SK-N-SH (cell line): ENCODE results near the gene SPINK6. TPM values are rescaled to one million over a fixed set of nuclear protein-coding genes. Genes with fewer than 3 reads are reported as not detected.

Experiments
- CTCF ChIA-PET: fragments of 300-600, 350-600 bp; formaldehyde crosslinking; extraction: SDS; loops from one replicate; lab custom pipeline; 2021; lab: Yijun Ruan, JAX
- POLR2A ChIA-PET: fragments of 350-600 bp; sonication (Branson Sonifier 250); formaldehyde crosslinking; extraction: SDS; loops from one replicate; lab custom pipeline; 2020; ENCODE audit warnings: antibody characterized with exemption, inconsistent platforms; lab: Yijun Ruan, JAX
- DNase-seq: peaks from one replicate; pipeline ENCODE4 v3.0.0; 2012
- H2AFZ ChIP-seq: fragments of 200-600 bp; sonication (generic); 2 replicates; pipeline ENCODE4 v1.8.1; 2016; ENCODE audit warnings: antibody characterized with exemption, mild to moderate bottlenecking, low read depth
- H3F3A ChIP-seq: fragments of 200-600 bp; sonication (generic); replicated peaks from 2 replicates; pipeline ENCODE3; 2016; ENCODE audit warnings: antibody characterized with exemption, mild to moderate bottlenecking; ENCODE audit not compliant: insufficient read depth
- H3K27ac ChIP-seq, 2 experiments: fragments of 200-500 bp in 1 of 2; fragments of 200-600 bp in 1 of 2; sonication (Bioruptor generic) in 1 of 2; sonication (generic), shearing (Covaris generic) in 1 of 2; 2 replicates each; pipeline versions ENCODE4 v1.5.1 to v1.6.1; 2014 to 2016; ENCODE audit warnings: low read depth in 2 of 2, inconsistent platforms in 1 of 2, low read length in 1 of 2, mild to moderate bottlenecking in 1 of 2, mixed read lengths in 1 of 2
- H3K27me3 ChIP-seq: fragments of 200-600 bp; sonication (generic), shearing (Covaris generic); 2 replicates; pipeline ENCODE4 v1.6.1; 2016; ENCODE audit warnings: mixed run types; ENCODE audit not compliant: insufficient read depth
- H3K36me3 ChIP-seq, 2 experiments: fragments of 200-500 bp in 1 of 2; fragments of 200-600 bp in 1 of 2; sonication (Bioruptor generic) in 1 of 2; sonication (generic) in 1 of 2; replicated peaks in 1 of 2; 2 replicates each; pipeline versions ENCODE3 to v1.5.1; 2014 to 2016; ENCODE audit warnings: low read length in 1 of 2, mild to moderate bottlenecking in 1 of 2; ENCODE audit not compliant: insufficient read depth in 2 of 2, control insufficient read depth in 1 of 2
- H3K4me1 ChIP-seq, 2 experiments: fragments of 200-500 bp in 1 of 2; fragments of 200-600 bp in 1 of 2; sonication (Bioruptor generic) in 1 of 2; sonication (generic), shearing (Covaris generic) in 1 of 2; 2 replicates each; pipeline versions ENCODE4 v1.5.1 to v1.6.1; 2014 to 2016; ENCODE audit warnings: low read depth in 1 of 2, low read length in 1 of 2, mixed run types in 1 of 2; ENCODE audit not compliant: insufficient read depth in 2 of 2, control insufficient read depth in 1 of 2
- H3K4me2 ChIP-seq: fragments of 200-600 bp; sonication (generic), shearing (Covaris generic); 2 replicates; pipeline ENCODE4 v1.6.1; 2017; ENCODE audit warnings: mixed run types
- H3K4me3 ChIP-seq, 2 experiments: fragments of 200-500 bp in 1 of 2; fragments of 200-600 bp in 1 of 2; sonication (Bioruptor generic) in 1 of 2; sonication (generic), shearing (Covaris generic) in 1 of 2; 2 replicates each; pipeline versions ENCODE4 v1.5.1 to v1.8.1; 2014 to 2016; ENCODE audit warnings: low read depth in 2 of 2, inconsistent platforms in 1 of 2, low read length in 1 of 2, mild to moderate bottlenecking in 1 of 2, mixed read lengths in 1 of 2, moderate library complexity in 1 of 2
- H3K79me2 ChIP-seq: fragments of 200-600 bp; sonication (generic); 2 replicates; pipeline ENCODE4 v1.8.1; 2017; ENCODE audit warnings: mild to moderate bottlenecking; ENCODE audit not compliant: insufficient read depth
- H3K9ac ChIP-seq: fragments of 200-600 bp; sonication (generic); 2 replicates; pipeline ENCODE4 v1.6.1; 2017; ENCODE audit warnings: mixed run types
- H3K9me2 ChIP-seq: fragments of 200-600 bp; sonication (generic); 2 replicates; pipeline ENCODE4 v1.6.1; 2017; ENCODE audit warnings: mixed run types
- H3K9me3 ChIP-seq: fragments of 200-600 bp; sonication (generic); 2 replicates; pipeline ENCODE4 v1.6.1; 2017; ENCODE audit warnings: mixed run types, mild to moderate bottlenecking, moderate library complexity
- H4K20me1 ChIP-seq: fragments of 200-600 bp; sonication (generic); 2 replicates; pipeline ENCODE4 v1.6.1; 2017; ENCODE audit warnings: mild to moderate bottlenecking, mixed run types; ENCODE audit not compliant: insufficient read depth
- CTCF ChIP-seq: fragments of 200-600 bp; sonication (generic); IDR thresholded peaks from 2 replicates; pipeline ENCODE4 v1.6.1; 2017; ENCODE audit warnings: antibody characterized with exemption, mild to moderate bottlenecking, moderate library complexity
- ELF1 ChIP-seq: IDR thresholded peaks from 2 replicates; pipeline ENCODE4 v1.4.0; 2012
- EP300 ChIP-seq, 2 experiments: IDR thresholded peaks; 2 replicates each; pipeline versions ENCODE4 v1.4.0 to v1.6.1; 2012; ENCODE audit warnings: borderline replicate concordance in 1 of 2, low read depth in 1 of 2, low read length in 1 of 2
- FOXJ3 ChIP-seq: sonication (generic); formaldehyde crosslinking; IDR thresholded peaks from 2 replicates; pipeline ENCODE4 v1.5.1; 2020; ENCODE audit warnings: mild to moderate bottlenecking, missing genetic modification reagents
- FOXM1 ChIP-seq: IDR thresholded peaks from 2 replicates; pipeline ENCODE4 v1.4.0; 2012; ENCODE audit warnings: low read depth, mild to moderate bottlenecking
- MAX ChIP-seq: IDR thresholded peaks from 2 replicates; pipeline ENCODE4 v1.4.0; 2012; ENCODE audit warnings: low read depth
- MXI1 ChIP-seq: IDR thresholded peaks from 2 replicates; pipeline ENCODE4 v1.6.1; 2012; ENCODE audit warnings: mild to moderate bottlenecking, low read depth, low read length, improper control_type of control experiment
- NFIC ChIP-seq: IDR thresholded peaks from 2 replicates; pipeline ENCODE4 v1.4.0; 2012; ENCODE audit warnings: borderline replicate concordance
- PBX3 ChIP-seq: IDR thresholded peaks from 2 replicates; pipeline ENCODE4; 2012
- POLR2AphosphoS5 ChIP-seq: IDR thresholded peaks from 2 replicates; pipeline ENCODE4 v1.6.1; 2012; ENCODE audit warnings: low read depth, low read length
- RAD21 ChIP-seq: IDR thresholded peaks from 2 replicates; pipeline ENCODE4 v1.6.1; 2012; ENCODE audit warnings: mild to moderate bottlenecking, low read length
- RCOR1 ChIP-seq: fragments of 150-350 bp; IDR thresholded peaks from 2 replicates; pipeline ENCODE4 v1.6.1; 2017; ENCODE audit warnings: antibody characterized with exemption, low read length
- TCF12 ChIP-seq: IDR thresholded peaks from 2 replicates; pipeline ENCODE4 v1.4.0; 2012
- TEAD4 ChIP-seq: IDR thresholded peaks from 2 replicates; pipeline ENCODE4 v1.4.0; 2012; ENCODE audit warnings: mild to moderate bottlenecking, borderline replicate concordance; ENCODE audit not compliant: insufficient read depth
- ZBTB33 ChIP-seq: IDR thresholded peaks from 2 replicates; pipeline ENCODE4 v1.4.0; 2012; ENCODE audit warnings: low read depth, borderline replicate concordance
- WGBS: methylation state at CpG from one replicate; pipeline ENCODE4 v1.1.6; 2017; ENCODE audit warnings: low lambda C conversion rate; 5-methylcytosine and 5-hydroxymethylcytosine counted together
- polyA plus RNA-seq, 3 experiments: library from polyadenylated mRNA; depleted of rRNA; stranded (reverse); fragments of >200 nt; gene quantifications; 2 replicates each; pipeline ENCODE4 v1.2.3, GENCODE V29; 2012

Gene SPINK6
- polyA plus RNA-seq, 1 of the 3 experiments (the other 2 are of a cell fraction), result not detected

GRCh38 chr5:148168246-148168645 lies 34.6 kb upstream of the SPINK6 start, which contains the start of gene SPINK14:
Gene SPINK14 (plus strand): TSS chr5:148168546. CDS start chr5:148169733, 1,187 bp downstream.
- 84% methylated on average over 1 of the region's 1 CpG for WGBS
- ChIA-PET CTCF (interaction anchor here (0.6 to 3.3 kb wide), 3 partner anchors 11 to 946 kb away, joined by 3 to 13 read pairs (median 6); no protein-coding TSS in a partner anchor), POLR2A (no interaction called here)
- TF ChIP-seq ZBTB33 (no peak), FOXM1 (no peak), RAD21 (no peak), TEAD4 (no peak), MXI1 (no peak), ELF1 (no peak), TCF12 (no peak), CTCF (no peak), NFIC (no peak), RCOR1 (no peak), MAX (no peak), EP300 (IDR thresholded peaks at IDR 0.05; ENCODE audit: borderline replicate concordance in 1 of 2, low read depth in 1 of 2, low read length in 1 of 2) (no peak), FOXJ3 (no peak), POLR2AphosphoS5 (no peak), PBX3 (no peak)
- Histone ChIP-seq H3K9me2 (no peaks in the 10 kb centered on the region), H3K4me3 (no peak within 1 kb of the TSS), H2AFZ (no peak within 1 kb of the TSS), H3K36me3 (no peaks in the 10 kb centered on the region), H3F3A (no peaks in the 10 kb centered on the region), H3K79me2 (no peaks in the 10 kb centered on the region), H3K27ac (no peak within 1 kb of the TSS), H3K4me1 (no peaks in the 10 kb centered on the region), H3K9ac (no peak within 1 kb of the TSS), H3K27me3 (no peaks in the 10 kb centered on the region), H4K20me1 (no peaks in the 10 kb centered on the region), H3K4me2 (no peak within 1 kb of the TSS), H3K9me3 (no peaks in the 10 kb centered on the region)
- DNase-seq, result no peak
